ENCODE measurements around the gene SEMA3B. TPM values are rescaled to one million over a fixed set of nuclear protein-coding genes. Genes with fewer than 3 reads are reported as not detected.
A peak's percentile ranks its signal among the peaks of the same experiment; 100 is the strongest.

The SEMA3B gene
- total RNA-seq, 1 experiment from 2014 or later: 7.6 TPM

GRCh38 chr3:50230794-50231125, 38.2 kb upstream of the SEMA3B start:
- BruUV-seq (replicated peaks): no TSS peak
- no peak overlapping the region for H3K27ac Mint-ChIP-seq (ENCODE audit: low read depth, unreplicated experiment)

GRCh38 chr3:50231581-50231980, 37.4 kb upstream of the SEMA3B start:
- POLR2A ChIA-PET: no interaction called here
- Mint-ChIP-seq H3K36me3 (ENCODE audit: insufficient read depth, unreplicated experiment) (peaks cover 6% of the 10 kb centered on the region), H3K27me3 (ENCODE audit: insufficient read depth, unreplicated experiment) (no peaks in the 10 kb centered on the region), H3K4me3 (ENCODE audit: unreplicated experiment) (no peak overlapping the region), H3K27ac (ENCODE audit: low read depth, unreplicated experiment) (no peak overlapping the region), H3K9me3 (ENCODE audit: unreplicated experiment) (no peaks in the 10 kb centered on the region), H3K4me1 (ENCODE audit: insufficient read depth, unreplicated experiment) (peaks cover 30% of the 10 kb centered on the region)
- no TSS peak for BruUV-seq (replicated peaks)
- intact Hi-C loops (cut with micrococcal nuclease): no loop called here
- no peak for DNase-seq (ENCODE audit: unreplicated experiment)
- CTCF ChIA-PET: interaction anchor here (0.6 to 7.1 kb wide), 2 partner anchors 16 to 50 kb away, joined by 4 to 107 read pairs; no protein-coding TSS in a partner anchor
- TF ChIP-seq CTCF (IDR thresholded peaks at IDR 0.05; ENCODE audit: unreplicated experiment): no peak

More at GRCh38 chr3:50230794-50231125, 38.2 kb upstream of the SEMA3B start:
- Mint-ChIP-seq H3K27me3 (ENCODE audit: insufficient read depth, unreplicated experiment) (no peaks in the 10 kb centered on the region), H3K4me1 (ENCODE audit: insufficient read depth, unreplicated experiment) (peaks cover 28% of the 10 kb centered on the region), H3K36me3 (ENCODE audit: insufficient read depth, unreplicated experiment) (peaks cover 6% of the 10 kb centered on the region), H3K9me3 (ENCODE audit: unreplicated experiment) (no peaks in the 10 kb centered on the region), H3K4me3 (ENCODE audit: unreplicated experiment) (no peak overlapping the region)
- intact Hi-C loops (cut with micrococcal nuclease): no loop called here
- POLR2A ChIA-PET: no interaction called here
- no peak for TF ChIP-seq CTCF (IDR thresholded peaks at IDR 0.05; ENCODE audit: unreplicated experiment)
- DNase-seq (ENCODE audit: unreplicated experiment): no peak
- CTCF ChIA-PET: interaction anchor here (0.6 to 7.1 kb wide), 4 partner anchors 17 to 50 kb away, joined by 4 to 107 read pairs (median 4); no protein-coding TSS in a partner anchor

GRCh38 chr3:50232303-50232702, 36.6 kb upstream of the SEMA3B start:
- H3K9me3 Mint-ChIP-seq (ENCODE audit: unreplicated experiment): no peaks in the 10 kb centered on the region
- H3K27ac Mint-ChIP-seq (ENCODE audit: low read depth, unreplicated experiment): no peak overlapping the region
- ChIA-PET CTCF (interaction anchor here (0.7 to 2.1 kb wide), 2 partner anchors 14 to 82 kb away, joined by 3 to 16 read pairs; no protein-coding TSS in a partner anchor), POLR2A (no interaction called here)
- BruUV-seq (replicated peaks): no TSS peak
- no peak overlapping the region for H3K4me3 Mint-ChIP-seq (ENCODE audit: unreplicated experiment)
- DNase-seq (ENCODE audit: unreplicated experiment): no peak
- H3K27me3 Mint-ChIP-seq (ENCODE audit: insufficient read depth, unreplicated experiment): no peaks in the 10 kb centered on the region
- H3K4me1 Mint-ChIP-seq (ENCODE audit: insufficient read depth, unreplicated experiment): peaks cover 31% of the 10 kb centered on the region
- TF ChIP-seq CTCF (IDR thresholded peaks at IDR 0.05; ENCODE audit: unreplicated experiment): no peak
- peaks cover 6% of the 10 kb centered on the region for H3K36me3 Mint-ChIP-seq (ENCODE audit: insufficient read depth, unreplicated experiment)
- intact Hi-C loops (cut with micrococcal nuclease): no loop called here

GRCh38 chr3:50233176-50233575, 35.8 kb upstream of the SEMA3B start:
- ChIA-PET POLR2A (interaction anchor here (1.4 to 1.8 kb wide), 2 partner anchors 13 to 59 kb away, joined by 4 to 5 read pairs; partner anchors contain the start of gene IFRD2), CTCF (interaction anchor here (0.7 to 2.1 kb wide), 4 partner anchors 11 to 66 kb away, joined by 3 to 16 read pairs (median 4); partner anchors contain the start of genes HYAL3 and NAA80)
- H3K4me1 Mint-ChIP-seq (ENCODE audit: insufficient read depth, unreplicated experiment): peaks cover 32% of the 10 kb centered on the region

More at GRCh38 chr3:50233176-50233575, 35.8 kb upstream of the SEMA3B start:
- intact Hi-C loops (cut with micrococcal nuclease): no loop called here
- H3K4me3 Mint-ChIP-seq (ENCODE audit: unreplicated experiment): peak overlapping the region; percentile 21
- no peaks in the 10 kb centered on the region for H3K9me3 Mint-ChIP-seq (ENCODE audit: unreplicated experiment)
- peak overlapping the region; percentile 20 for H3K27ac Mint-ChIP-seq (ENCODE audit: low read depth, unreplicated experiment)
- H3K27me3 Mint-ChIP-seq (ENCODE audit: insufficient read depth, unreplicated experiment): no peaks in the 10 kb centered on the region
- TF ChIP-seq CTCF (IDR thresholded peaks at IDR 0.05; ENCODE audit: unreplicated experiment): no peak
- no peak for DNase-seq (ENCODE audit: unreplicated experiment)
- H3K36me3 Mint-ChIP-seq (ENCODE audit: insufficient read depth, unreplicated experiment): peaks cover 6% of the 10 kb centered on the region
- BruUV-seq (replicated peaks): no TSS peak

Data from MCF 10A (cell line).